C4-2B (cell line): Measurements from ENCODE around the gene CINP.
"Not testable (repeated sequence)": the region's sequence is repeated elsewhere in the genome, so short reads cannot be mapped to it uniquely, and the experiment has no call there.

Experiments used
- H3K27ac ChIP-seq: fragments of 450-650 bp; 2 replicates; pipeline ENCODE4 v1.5.1; 2017
- ZFX ChIP-seq: fragments of 450-650 bp; IDR thresholded peaks from 2 replicates; pipeline ENCODE4 v1.6.1; 2017
- TF ChIP-seq, protein P1 (sequence below): fragments of 450-650 bp; conservative IDR thresholded peaks from 2 replicates; pipeline ENCODE4 v1.5.1; 2017; ENCODE audit warnings: mild to moderate bottlenecking

The CINP gene

GRCh38 chr14:102356280-102356679 is 6.4 kb downstream of the CINP start:
- no peak overlapping the region for H3K27ac ChIP-seq
- no peak for TF ChIP-seq ZFX
- TF ChIP-seq, protein P1, sequence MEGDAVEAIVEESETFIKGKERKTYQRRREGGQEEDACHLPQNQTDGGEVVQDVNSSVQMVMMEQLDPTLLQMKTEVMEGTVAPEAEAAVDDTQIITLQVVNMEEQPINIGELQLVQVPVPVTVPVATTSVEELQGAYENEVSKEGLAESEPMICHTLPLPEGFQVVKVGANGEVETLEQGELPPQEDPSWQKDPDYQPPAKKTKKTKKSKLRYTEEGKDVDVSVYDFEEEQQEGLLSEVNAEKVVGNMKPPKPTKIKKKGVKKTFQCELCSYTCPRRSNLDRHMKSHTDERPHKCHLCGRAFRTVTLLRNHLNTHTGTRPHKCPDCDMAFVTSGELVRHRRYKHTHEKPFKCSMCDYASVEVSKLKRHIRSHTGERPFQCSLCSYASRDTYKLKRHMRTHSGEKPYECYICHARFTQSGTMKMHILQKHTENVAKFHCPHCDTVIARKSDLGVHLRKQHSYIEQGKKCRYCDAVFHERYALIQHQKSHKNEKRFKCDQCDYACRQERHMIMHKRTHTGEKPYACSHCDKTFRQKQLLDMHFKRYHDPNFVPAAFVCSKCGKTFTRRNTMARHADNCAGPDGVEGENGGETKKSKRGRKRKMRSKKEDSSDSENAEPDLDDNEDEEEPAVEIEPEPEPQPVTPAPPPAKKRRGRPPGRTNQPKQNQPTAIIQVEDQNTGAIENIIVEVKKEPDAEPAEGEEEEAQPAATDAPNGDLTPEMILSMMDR = no peak

DNA sequence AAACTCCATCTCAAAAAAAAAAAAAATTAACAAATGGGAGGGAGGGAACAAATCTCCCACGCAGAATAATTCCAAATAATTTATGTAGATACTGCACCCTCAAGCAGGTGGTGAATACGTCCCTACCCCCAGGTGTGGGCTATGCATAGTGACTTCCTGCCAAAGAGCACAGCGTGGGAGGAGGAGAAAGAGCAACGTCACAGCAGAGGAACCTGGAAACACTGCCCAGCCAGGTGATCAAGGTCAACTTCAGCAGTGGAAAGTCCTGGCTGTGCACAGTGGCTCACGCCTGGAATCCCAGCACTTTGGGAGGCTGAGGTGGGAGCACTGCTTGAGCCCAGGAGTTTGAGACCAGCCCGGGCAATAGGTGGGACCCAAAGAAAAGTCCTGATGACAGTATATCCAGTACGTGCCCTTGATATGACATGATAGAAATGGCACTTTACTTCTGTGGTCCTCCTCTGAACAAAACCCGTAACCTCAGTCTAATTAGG is 9.5 kb downstream of the CINP start:
- TF ChIP-seq ZFX = no peak
- TF ChIP-seq, protein P1 = no peak
- H3K27ac ChIP-seq = no peak overlapping the region

- no peak overlapping the region for H3K27ac ChIP-seq
- TF ChIP-seq, protein P1 = no peak
Observed at GRCh38 chr14:102352213-102352612, 10.5 kb downstream of the CINP start.

DNA sequence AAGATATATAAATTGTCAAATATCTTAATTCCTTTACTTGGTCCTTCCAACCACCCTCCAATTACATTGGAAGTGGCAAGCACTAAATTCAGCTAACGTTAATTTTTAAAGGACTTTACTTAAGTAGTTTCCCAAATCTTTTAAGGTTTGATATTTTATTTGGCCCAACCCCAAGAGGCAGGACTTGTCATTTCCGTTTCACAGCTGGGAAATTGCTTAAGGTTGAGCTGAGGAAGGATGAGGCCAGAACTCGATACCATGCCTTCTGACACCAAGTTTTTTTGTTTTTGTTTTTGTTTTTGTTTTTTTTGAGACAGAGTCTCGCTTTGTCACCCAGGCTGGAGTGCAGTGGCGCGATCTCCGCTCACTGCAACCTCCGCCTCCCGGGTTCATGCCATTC is 11.1 kb downstream of the CINP start:
- not testable (repeated sequence) for H3K27ac ChIP-seq

DNA sequence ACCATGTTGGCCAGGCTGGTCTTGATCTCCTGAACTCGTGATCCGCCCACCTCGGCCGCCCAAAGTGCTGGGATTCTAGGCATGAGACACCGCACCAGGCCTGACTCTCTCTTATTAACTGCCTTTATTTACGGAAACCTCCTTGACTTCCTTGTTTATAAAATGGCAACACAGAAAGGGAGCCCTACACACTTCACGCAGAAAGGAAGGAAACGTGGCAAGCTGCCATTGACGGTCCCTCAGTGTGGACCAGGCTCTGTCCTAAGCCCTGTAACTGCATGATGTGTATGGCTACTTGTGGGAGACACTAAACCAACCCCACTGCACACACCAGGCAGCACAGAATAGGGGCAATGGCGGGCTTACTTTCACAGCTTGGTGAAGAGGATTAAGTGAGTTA is 11.7 kb downstream of the CINP start:
- TF ChIP-seq, protein P1 = no peak
- TF ChIP-seq ZFX = no peak
- H3K27ac ChIP-seq = no peak overlapping the region

- no peak for TF ChIP-seq ZFX
- TF ChIP-seq, protein P1 = no peak
- no peak overlapping the region for H3K27ac ChIP-seq
Observed at GRCh38 chr14:102348376-102348775, 14.3 kb downstream of the CINP start.

GRCh38 chr14:102346645-102347044 is 16.0 kb downstream of the CINP start:
- no peak overlapping the region for H3K27ac ChIP-seq
- no peak for TF ChIP-seq ZFX
- TF ChIP-seq, protein P1 = no peak

GRCh38 chr14:102345232-102345631 is 17.5 kb downstream of the CINP start:
- no peak for TF ChIP-seq ZFX
- TF ChIP-seq, protein P1 = no peak
- H3K27ac ChIP-seq = no peak overlapping the region
